PFSK-1 (cell line): Measurements from ENCODE around the gene OR2AE1.

Experiments
- FOXP2 ChIP-seq: optimal IDR thresholded peaks from 2 replicates; pipeline ENCODE3; 2011; ENCODE audit warnings: borderline replicate concordance, control low read depth, inconsistent platforms; ENCODE audit not compliant: insufficient read depth; ENCODE audit errors: extremely low read length, extremely low read depth
- POLR2AphosphoS5 ChIP-seq: IDR thresholded peaks from 2 replicates; pipeline ENCODE4 v1.6.1; 2012; ENCODE audit warnings: low read depth, mild to moderate bottlenecking, control low read depth, low read length, moderate library complexity
- REST ChIP-seq, 2 experiments: IDR thresholded peaks; 2 replicates each; pipeline versions ENCODE4 v1.6.1 to v1.8.0; 2011 to 2012; ENCODE audit warnings: low read depth in 2 of 2, low read length in 2 of 2, control low read depth in 1 of 2, inconsistent platforms in 1 of 2, mild to moderate bottlenecking in 1 of 2, moderate library complexity in 1 of 2; ENCODE audit not compliant: insufficient read depth in 1 of 2
- SIN3A ChIP-seq: IDR thresholded peaks from 2 replicates; pipeline ENCODE4 v1.6.1; 2012; ENCODE audit warnings: mild to moderate bottlenecking, low read length, moderate library complexity, borderline replicate concordance; ENCODE audit not compliant: insufficient read depth
- TAF1 ChIP-seq: IDR thresholded peaks from 2 replicates; pipeline ENCODE4 v1.6.1; 2012; ENCODE audit warnings: low read length, control low read depth, borderline replicate concordance; ENCODE audit not compliant: insufficient read depth

Gene OR2AE1

GRCh38 chr7:99833289-99833877 is 43.5 kb downstream of the OR2AE1 start:
- no peak for TF ChIP-seq REST (IDR thresholded peaks at IDR 0.05; ENCODE audit: insufficient read depth in 1 of 2, low read depth in 2 of 2, low read length in 2 of 2)
- TF ChIP-seq FOXP2, result no peak
- TF ChIP-seq TAF1, result no peak
- TF ChIP-seq POLR2AphosphoS5, result no peak
- no peak for TF ChIP-seq SIN3A

- TF ChIP-seq POLR2AphosphoS5, result no peak
- no peak for TF ChIP-seq REST (IDR thresholded peaks at IDR 0.05; ENCODE audit: insufficient read depth in 1 of 2, low read depth in 2 of 2, low read length in 2 of 2)
- no peak for TF ChIP-seq FOXP2
- TF ChIP-seq SIN3A, result no peak
- TF ChIP-seq TAF1, result no peak
These were observed 45.2 kb downstream of the OR2AE1 start for GRCh38 chr7:99831595-99831994.

- no peak for TF ChIP-seq FOXP2
- TF ChIP-seq REST (IDR thresholded peaks at IDR 0.05; ENCODE audit: insufficient read depth in 1 of 2, low read depth in 2 of 2, low read length in 2 of 2), result no peak
These were observed 47.2 kb downstream of the OR2AE1 start for GRCh38 chr7:99829524-99830160.

- TF ChIP-seq TAF1, result no peak
- TF ChIP-seq SIN3A, result no peak
- TF ChIP-seq POLR2AphosphoS5, result no peak
- no peak for TF ChIP-seq REST (IDR thresholded peaks at IDR 0.05; ENCODE audit: insufficient read depth in 1 of 2, low read depth in 2 of 2, low read length in 2 of 2)
- no peak for TF ChIP-seq FOXP2
These were observed 48.0 kb downstream of the OR2AE1 start for GRCh38 chr7:99828811-99829210.
